ENCODE data around the gene APOBR.

GRCh38 chr16:28495795-28496749, 1.6 kb downstream of the APOBR start:
- TF ChIP-seq EZH2 (IDR thresholded peaks at IDR 0.05; ENCODE audit: borderline replicate concordance, insufficient read depth, low read depth, low read length, poor library complexity, severe bottlenecking) (no peak), CTCF (IDR thresholded peaks at IDR 0.05) (no peak)

All from B cell (primary cell).